NCI-H524 (cell line): ENCODE measurements around the gene ABHD12B.

Experiments
- DNase-seq, 2 experiments: peaks; one replicate each; lab custom pipeline; 2025; lab: John Stamatoyannopoulos, UW

Gene ABHD12B

GRCh38 chr14:50871914-50872732 lies at the start of gene ABHD12B:
TSS of gene ABHD12B (plus strand) at chr14:50872053. CDS start at chr14:50872175, 122 bp downstream.
- no peak for DNase-seq

GRCh38 chr14:50822501-50823042 lies 49.3 kb upstream of the ABHD12B start:
- DNase-seq, result no peak

GRCh38 chr14:50823051-50823761 lies 48.6 kb upstream of the ABHD12B start:
- no peak for DNase-seq

DNA sequence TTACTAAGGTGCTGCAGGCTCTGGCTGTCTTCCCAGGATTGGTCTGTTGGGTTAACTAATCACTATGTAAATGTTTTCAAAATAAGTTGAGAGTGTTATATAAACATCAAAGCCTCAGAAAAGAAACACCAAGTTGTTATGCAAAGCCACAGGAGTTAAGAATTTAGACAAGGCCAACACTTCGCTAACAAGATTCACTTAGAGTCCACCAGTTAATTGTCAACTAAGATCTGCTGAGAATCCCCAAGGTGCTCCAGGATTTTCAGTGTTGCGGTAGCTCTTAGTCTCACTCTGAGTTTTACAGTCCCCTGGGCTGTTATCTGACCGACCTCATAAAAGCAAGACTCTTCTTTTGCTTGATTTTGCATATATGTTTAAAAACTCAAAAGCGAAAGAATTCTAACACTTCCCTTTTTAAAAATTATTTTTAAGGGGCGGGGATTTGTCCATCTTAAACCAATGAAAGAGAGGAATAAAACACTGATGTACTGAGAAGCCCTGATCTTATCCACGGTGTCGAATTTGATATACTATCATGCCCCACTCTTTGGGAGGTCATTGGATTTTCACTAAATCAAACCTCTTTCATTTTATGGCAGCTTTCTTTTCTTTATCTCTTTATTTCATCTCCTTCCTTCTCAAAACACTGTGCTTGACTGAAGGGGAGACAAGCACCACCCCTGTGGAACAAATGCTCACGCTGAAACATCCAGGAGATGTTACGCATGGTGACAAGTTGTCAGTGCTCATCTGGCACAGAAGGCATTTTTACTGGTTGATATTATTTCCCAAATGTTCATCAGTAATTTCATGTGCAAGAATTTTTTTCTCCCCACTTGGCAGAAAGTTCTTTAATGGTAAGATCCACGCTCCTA lies 47.9 kb upstream of the ABHD12B start:
- DNase-seq, result no peak

DNA sequence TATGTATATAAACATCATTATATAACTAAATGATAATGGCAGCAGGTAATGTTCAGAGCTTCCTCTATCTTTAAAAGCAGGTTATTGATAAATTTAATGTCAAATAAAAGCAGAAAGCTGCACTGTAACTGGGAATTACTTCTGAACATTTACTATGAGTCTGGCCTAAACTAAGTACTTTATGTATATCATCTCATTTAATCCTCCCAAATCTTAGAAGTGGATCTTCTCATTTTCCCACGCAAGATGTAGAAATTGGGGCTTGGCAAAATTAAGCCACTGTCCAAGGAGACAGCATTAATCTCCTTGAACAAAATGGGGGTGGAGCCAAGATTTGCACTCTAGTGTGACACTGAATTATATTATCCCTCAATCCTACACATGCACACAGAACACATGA lies 46.5 kb upstream of the ABHD12B start:
- DNase-seq, result peak in 1 of 2 experiments; percentile 31

- DNase-seq, result peak; percentile 67 to 87
These were observed 45.2 kb upstream of the ABHD12B start for GRCh38 chr14:50826681-50827080.

DNA sequence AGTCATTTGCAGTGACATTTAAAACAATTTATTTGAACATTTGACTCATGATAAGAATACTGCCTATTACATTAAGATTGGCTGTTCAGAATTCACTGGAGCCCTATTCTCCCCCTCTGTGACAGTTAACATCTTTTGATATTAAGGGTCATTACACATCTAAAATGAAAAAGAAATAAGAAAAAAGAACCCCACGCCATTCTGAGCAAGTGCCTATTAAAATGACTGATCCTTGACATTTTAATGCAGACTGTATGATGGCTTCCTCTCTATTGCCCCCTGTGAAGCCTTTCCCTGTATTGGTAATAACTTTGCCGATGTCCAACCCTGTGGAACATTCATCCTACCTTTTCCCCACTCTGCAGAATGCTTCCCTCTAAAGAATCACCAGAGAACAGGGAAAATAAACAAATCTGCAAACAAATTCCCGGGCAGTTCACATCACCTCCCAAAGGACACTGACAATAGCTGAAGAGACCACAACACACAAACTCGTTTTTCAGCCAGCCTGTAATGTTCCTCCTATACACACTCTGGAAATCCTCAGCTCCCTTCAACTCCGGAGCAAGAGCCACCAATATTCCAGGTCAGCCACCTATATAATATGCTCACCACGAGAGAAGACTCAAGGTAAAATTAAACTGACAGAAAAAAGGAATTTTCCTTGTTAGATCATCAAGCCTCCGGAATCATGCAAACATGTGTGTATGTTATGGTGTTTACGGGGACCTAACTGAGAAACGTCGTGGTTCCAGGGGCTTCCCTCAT lies 42.9 kb upstream of the ABHD12B start:
- peak in 1 of 2 experiments; percentile 44 for DNase-seq

- peak in 1 of 2 experiments; percentile 67 for DNase-seq
These were observed 42.3 kb upstream of the ABHD12B start for GRCh38 chr14:50829489-50830043.

- DNase-seq, result peak; percentile 48 to 80
These were observed 41.6 kb upstream of the ABHD12B start for GRCh38 chr14:50830044-50830931.

DNA sequence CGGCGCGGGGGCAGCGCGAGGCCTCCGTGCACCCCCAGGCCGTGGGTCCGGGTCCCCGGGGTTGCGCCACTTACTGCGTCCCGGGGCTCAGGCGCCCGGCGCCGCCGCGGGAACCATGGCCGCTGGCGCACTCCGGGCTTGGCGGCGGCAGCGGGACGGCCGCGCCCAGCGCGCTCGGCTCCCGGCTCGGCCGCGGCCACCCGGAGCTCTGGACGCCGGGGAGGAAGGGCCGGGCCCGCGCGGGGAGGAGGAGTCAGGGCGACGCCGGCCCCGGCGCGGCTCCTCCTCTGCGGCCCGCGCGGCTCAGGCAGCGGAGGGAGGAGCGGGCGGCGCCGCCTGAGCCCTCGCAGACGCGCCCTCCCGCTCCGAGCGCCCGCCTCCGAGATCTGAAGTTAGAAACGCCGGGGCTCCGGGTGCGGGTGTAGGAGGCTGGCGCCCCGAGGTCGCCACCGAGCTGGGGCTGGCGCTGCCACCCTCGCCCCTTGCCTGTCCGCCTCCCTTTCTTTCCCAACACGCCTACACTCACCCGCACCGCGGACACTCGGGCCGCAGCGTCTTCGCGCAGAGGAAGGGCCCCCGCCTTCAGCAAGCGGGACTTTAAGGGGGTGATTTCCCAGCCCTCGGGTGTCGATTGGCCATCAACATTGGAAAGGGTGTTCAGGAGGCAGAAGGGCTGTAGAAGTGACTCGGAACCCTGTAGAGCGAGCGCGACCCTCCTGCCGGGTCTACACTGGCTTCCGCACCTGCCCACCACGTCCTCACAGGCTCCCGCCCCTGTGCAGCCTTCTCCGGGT lies 40.7 kb upstream of the ABHD12B start, which contains the start of gene NIN:
Gene NIN (minus strand): TSS at position 231 of the 794 bp plus-strand sequence. CDS start 9,106 bp downstream, outside the sequence.
- peak; percentile 54 to 79 for DNase-seq

- DNase-seq, result no peak
These were observed 40.1 kb upstream of the ABHD12B start for GRCh38 chr14:50831726-50832168.

DNA sequence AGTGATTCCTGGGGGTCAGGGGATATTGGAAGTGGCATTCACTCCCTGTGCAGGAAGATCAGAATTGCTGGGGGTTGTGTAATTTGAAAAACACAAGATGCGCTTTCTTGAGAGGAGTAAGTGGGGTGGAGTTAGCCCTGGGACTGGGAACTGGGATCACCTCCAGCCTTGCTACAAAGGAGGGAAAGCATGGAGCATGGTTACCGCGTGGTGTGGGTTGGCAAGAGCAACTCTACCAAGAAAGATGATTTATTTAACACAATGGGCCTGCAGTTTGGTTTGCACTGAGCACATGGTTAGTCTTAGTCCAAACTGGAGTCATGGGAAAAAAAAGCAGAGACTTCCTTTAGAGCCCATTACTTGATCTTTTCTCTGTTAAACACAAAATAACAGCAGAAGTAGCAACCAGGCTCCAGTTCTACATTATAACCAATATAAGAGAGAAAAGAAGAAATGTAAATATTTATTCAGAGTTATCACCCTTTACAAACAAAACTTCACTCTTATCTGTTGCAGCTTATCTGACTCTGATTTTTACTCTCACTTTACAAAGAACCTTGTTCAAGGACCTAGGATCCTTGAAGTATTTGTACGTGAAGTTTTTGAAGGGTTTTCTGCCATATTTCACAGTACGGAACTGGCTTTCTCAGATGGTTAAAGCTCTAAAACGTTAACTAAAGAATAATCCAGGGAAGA lies 38.8 kb upstream of the ABHD12B start:
- no peak for DNase-seq

DNA sequence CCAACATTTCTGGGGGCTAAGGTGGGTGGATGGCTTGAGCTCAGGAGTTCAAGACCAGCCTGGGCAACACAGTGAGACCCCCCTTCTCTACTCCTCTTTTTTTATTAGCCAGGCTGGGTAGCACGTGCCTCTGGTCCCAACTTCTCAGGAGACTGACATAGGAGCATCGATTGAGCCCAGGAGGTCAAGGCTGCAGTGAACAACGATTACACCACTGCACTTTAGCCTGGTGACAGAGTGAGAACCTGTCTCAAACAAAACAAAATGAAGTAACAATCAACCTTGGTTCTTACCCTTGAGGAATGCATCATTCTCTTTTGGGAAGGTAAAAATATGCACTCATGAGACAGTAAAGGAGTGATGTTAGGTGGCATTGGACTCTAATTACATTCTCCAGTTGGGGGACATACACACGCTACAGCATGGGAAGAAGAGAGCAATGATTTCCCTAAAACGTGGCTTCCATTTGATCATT lies 37.0 kb upstream of the ABHD12B start:
- no peak for DNase-seq

GRCh38 chr14:50835280-50835679 lies 36.6 kb upstream of the ABHD12B start:
- no peak for DNase-seq

DNA sequence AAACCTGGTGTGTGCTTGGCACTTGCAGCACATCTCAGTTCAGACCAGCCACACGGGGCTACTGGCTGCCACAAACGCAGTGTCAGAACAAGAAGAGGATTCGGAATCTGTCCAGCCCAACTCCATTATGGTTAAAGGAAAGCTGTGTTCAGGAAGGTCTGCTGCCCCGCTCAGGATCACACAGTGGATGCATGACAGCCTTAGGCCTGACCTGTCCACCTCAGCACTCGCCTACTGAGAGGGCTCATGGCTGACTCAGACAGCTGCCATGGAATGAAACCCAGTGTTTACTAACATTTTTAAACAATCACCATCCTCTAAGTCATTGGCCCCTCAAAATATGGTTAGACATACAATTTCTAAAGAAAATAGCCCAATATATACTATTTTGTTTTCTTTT lies 35.3 kb upstream of the ABHD12B start:
- no peak for DNase-seq

GRCh38 chr14:50837271-50837670 lies 34.6 kb upstream of the ABHD12B start:
- DNase-seq, result no peak

DNA sequence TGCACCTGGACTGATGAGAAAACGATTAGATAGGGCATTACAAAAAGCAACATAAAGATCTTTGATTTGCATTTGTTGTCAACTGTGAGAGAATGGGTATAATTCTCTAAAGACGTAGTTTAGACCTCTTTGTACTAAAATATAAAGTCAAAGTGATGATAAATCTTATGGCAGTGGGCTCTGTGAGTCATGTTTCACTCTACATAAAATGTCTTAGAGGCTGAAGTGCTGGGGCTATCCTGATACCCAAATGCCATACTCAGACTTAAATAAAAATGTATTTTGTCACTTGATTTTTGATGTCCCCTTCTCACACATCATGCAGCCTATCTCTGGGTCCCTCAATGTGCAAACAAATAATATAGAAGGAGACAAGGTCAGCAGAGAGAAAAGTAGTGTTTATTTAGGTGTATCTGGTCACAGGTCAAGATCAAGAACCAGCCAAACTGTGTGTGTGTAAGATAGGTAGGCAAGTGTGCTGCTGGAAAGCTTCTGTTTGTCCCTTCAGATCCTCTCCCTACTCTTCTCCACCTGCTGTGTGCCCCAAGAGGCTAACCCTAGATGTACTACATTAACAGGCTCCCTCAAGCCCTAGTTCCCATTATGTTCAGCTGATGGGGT lies 33.9 kb upstream of the ABHD12B start:
- no peak for DNase-seq

DNA sequence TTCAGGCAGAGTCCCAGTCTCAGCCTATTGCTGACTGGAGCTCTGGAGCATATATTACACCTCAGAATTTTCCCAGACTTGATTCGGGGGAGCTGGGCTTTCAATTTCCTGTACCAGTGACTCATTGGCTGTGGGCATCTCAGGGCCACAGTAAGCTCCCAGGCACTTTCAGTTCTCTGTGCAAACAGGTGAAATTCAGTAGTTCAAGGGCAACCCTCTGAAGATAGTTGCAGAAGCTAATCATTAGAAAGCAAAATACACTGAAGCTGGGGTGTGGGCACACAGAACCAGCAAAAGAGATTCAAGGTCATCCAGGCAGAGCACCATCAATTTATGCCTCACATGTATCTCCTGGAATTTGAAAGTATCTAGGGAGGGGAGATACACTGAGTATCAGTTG lies 32.8 kb upstream of the ABHD12B start:
- DNase-seq, result no peak
